H9 (cell line): ENCODE measurements around the gene CDK2. TPM values are rescaled to one million over a fixed set of nuclear protein-coding genes. Genes with fewer than 3 reads are reported as not detected.

Source experiments
- DNase-seq: peaks from one replicate; pipeline ENCODE4 v3.0.0-alpha.2; 2017
- H2AFZ ChIP-seq: one replicate; pipeline ENCODE4 v1.6.1; 2013; ENCODE audit warnings: mild to moderate bottlenecking, low read length, control low read depth, moderate library complexity
- H2AK5ac ChIP-seq: 2 replicates; pipeline ENCODE4 v1.6.1; 2013; ENCODE audit warnings: low read length, control low read depth, mixed read lengths; ENCODE audit not compliant: insufficient read length
- H2BK120ac ChIP-seq: one replicate; pipeline ENCODE4 v1.6.1; 2013; ENCODE audit warnings: low read depth, mild to moderate bottlenecking, low read length, control low read depth, inconsistent platforms; ENCODE audit not compliant: poor library complexity, severe bottlenecking
- H2BK12ac ChIP-seq: 2 replicates; pipeline ENCODE4 v1.6.1; 2013; ENCODE audit warnings: low read length, control low read depth, mixed read lengths, low read depth; ENCODE audit not compliant: insufficient read length
- H2BK15ac ChIP-seq: 2 replicates; pipeline ENCODE4 v1.6.1; 2013; ENCODE audit warnings: low read depth, low read length, control low read depth
- H2BK20ac ChIP-seq: one replicate; pipeline ENCODE4 v1.6.1; 2013; ENCODE audit warnings: low read depth, mild to moderate bottlenecking, low read length, control low read depth, inconsistent platforms; ENCODE audit not compliant: poor library complexity, severe bottlenecking
- H2BK5ac ChIP-seq: 2 replicates; pipeline ENCODE4 v1.6.1; 2013; ENCODE audit warnings: low read length, control low read depth, mixed read lengths; ENCODE audit not compliant: insufficient read length
- H3K14ac ChIP-seq: 2 replicates; pipeline ENCODE4 v1.6.1; 2013; ENCODE audit warnings: low read length, control low read depth; ENCODE audit not compliant: insufficient read depth
- H3K18ac ChIP-seq: 2 replicates; pipeline ENCODE4 v1.6.1; 2013; ENCODE audit warnings: low read depth, mild to moderate bottlenecking, mixed read lengths, low read length, control low read depth; ENCODE audit not compliant: insufficient read length
- H3K23ac ChIP-seq: 2 replicates; pipeline ENCODE4 v1.6.1; 2013; ENCODE audit warnings: low read length, control low read depth, mixed read lengths, low read depth; ENCODE audit not compliant: insufficient read length
- H3K23me2 ChIP-seq: 2 replicates; pipeline ENCODE4 v1.6.1; 2013; ENCODE audit warnings: low read depth, mild to moderate bottlenecking, mixed read lengths, low read length, control low read depth; ENCODE audit not compliant: insufficient read length, poor library complexity, severe bottlenecking
- H3K27ac ChIP-seq: 2 replicates; pipeline ENCODE4 v1.5.1; 2013; ENCODE audit warnings: low read length, control low read depth, mixed read lengths, low read depth; ENCODE audit not compliant: insufficient read length
- H3K27me3 ChIP-seq: 2 replicates; pipeline ENCODE4 v1.6.1; 2013; ENCODE audit warnings: low read length, control low read depth, inconsistent platforms; ENCODE audit not compliant: insufficient read depth
- H3K4ac ChIP-seq: 2 replicates; pipeline ENCODE4 v1.6.1; 2013; ENCODE audit warnings: low read depth, mild to moderate bottlenecking, control low read depth, inconsistent platforms, low read length, moderate library complexity
- H3K4me1 ChIP-seq: 2 replicates; pipeline ENCODE4 v1.6.1; 2013; ENCODE audit warnings: low read length, control low read depth, inconsistent platforms; ENCODE audit not compliant: insufficient read depth
- H3K4me2 ChIP-seq: 2 replicates; pipeline ENCODE4 v1.6.1; 2013; ENCODE audit warnings: low read length, control low read depth, mixed read lengths; ENCODE audit not compliant: insufficient read length, insufficient read depth
- H3K56ac ChIP-seq: 2 replicates; pipeline ENCODE4 v1.6.1; 2013; ENCODE audit warnings: low read depth, mild to moderate bottlenecking, mixed read lengths, low read length, control low read depth; ENCODE audit not compliant: insufficient read length
- H3K79me1 ChIP-seq: 2 replicates; pipeline ENCODE4 v1.6.1; 2013; ENCODE audit warnings: low read depth, mild to moderate bottlenecking, moderate library complexity, low read length, control low read depth, inconsistent platforms; ENCODE audit not compliant: insufficient read depth, poor library complexity, severe bottlenecking
- H3K79me2 ChIP-seq: 2 replicates; pipeline ENCODE4 v1.6.1; 2013; ENCODE audit warnings: low read length, control low read depth, inconsistent platforms; ENCODE audit not compliant: insufficient read depth
- H3K9ac ChIP-seq: 2 replicates; pipeline ENCODE4 v1.6.1; 2013; ENCODE audit warnings: low read length, control low read depth, mixed read lengths; ENCODE audit not compliant: insufficient read length; ENCODE audit errors: extremely low read depth
- H3K9me3 ChIP-seq: one replicate; pipeline ENCODE4 v1.6.1; 2013; ENCODE audit warnings: low read depth, low read length, inconsistent platforms; ENCODE audit not compliant: control insufficient read depth
- H3T11ph ChIP-seq: one replicate; pipeline ENCODE4 v1.6.1; 2013; ENCODE audit warnings: mild to moderate bottlenecking, low read length, control low read depth, inconsistent platforms
- H4K20me1 ChIP-seq: one replicate; pipeline ENCODE4 v1.6.1; 2013; ENCODE audit not compliant: control insufficient read depth, insufficient read length, insufficient read depth
- H4K5ac ChIP-seq: 2 replicates; pipeline ENCODE4 v1.6.1; 2013; ENCODE audit warnings: low read depth, mild to moderate bottlenecking, mixed read lengths, low read length, control low read depth; ENCODE audit not compliant: insufficient read length
- H4K8ac ChIP-seq: replicated peaks from 2 replicates; pipeline ENCODE4 v1.6.1; 2013; ENCODE audit warnings: low read length, control low read depth, mixed read lengths, low read depth; ENCODE audit not compliant: insufficient read length
- H4K91ac ChIP-seq: 2 replicates; pipeline ENCODE4 v1.6.1; 2013; ENCODE audit warnings: low read depth, mild to moderate bottlenecking, moderate library complexity, mixed read lengths, low read length, control low read depth; ENCODE audit not compliant: insufficient read length
- H3K27ac Mint-ChIP-seq, 3 experiments: 2 replicates in 2 of 3; 3 replicates in 1 of 3; pipeline ENCODE4 v1.8.0; 2020 to 2021; ENCODE audit warnings: mixed read lengths in 3 of 3, mild to moderate bottlenecking in 1 of 3, moderate library complexity in 1 of 3
- H3K27me3 Mint-ChIP-seq: 2 replicates; pipeline ENCODE4 v1.8.0; 2021; ENCODE audit warnings: low read depth, mild to moderate bottlenecking, moderate library complexity, mixed read lengths
- H3K36me3 Mint-ChIP-seq, 3 experiments: 2 replicates in 2 of 3; 3 replicates in 1 of 3; pipeline ENCODE4 v1.8.0; 2020 to 2021; ENCODE audit warnings: low read depth in 3 of 3, mixed read lengths in 3 of 3; ENCODE audit not compliant: insufficient read depth in 1 of 3
- H3K4me1 Mint-ChIP-seq, 2 experiments: 2 replicates each; pipeline ENCODE4 v1.8.0; 2020; ENCODE audit warnings: mixed read lengths in 2 of 2
- H3K4me3 Mint-ChIP-seq, 2 experiments: 2 replicates in 1 of 2; 3 replicates in 1 of 2; pipeline ENCODE4 v1.8.0; 2020 to 2021; ENCODE audit warnings: mild to moderate bottlenecking in 2 of 2, mixed read lengths in 2 of 2, moderate library complexity in 1 of 2
- H3K9me3 Mint-ChIP-seq, 2 experiments: 2 replicates in 1 of 2; 3 replicates in 1 of 2; pipeline ENCODE4 v1.8.0; 2020; ENCODE audit warnings: mild to moderate bottlenecking in 2 of 2, mixed read lengths in 2 of 2, moderate library complexity in 1 of 2
- WGBS: extraction: QIAGEN DNeasy Blood & Tissue Kit; methylation state at CpG from one replicate; pipeline ENCODE4 v1.1.7; 2013; ENCODE audit warnings: missing lambda C conversion rate, low lambda C conversion rate, mixed read lengths; ENCODE audit not compliant: insufficient read length; ENCODE audit errors: extremely low coverage; 5-methylcytosine and 5-hydroxymethylcytosine counted together
- total RNA-seq: library from RNA; stranded (reverse); gene quantifications from 2 replicates; pipeline ENCODE4 v1.2.1, GENCODE V29; 2021
- TF ChIP-seq, protein P1 (sequence below): fragments of 200-600 bp; sonication (generic); conservative IDR thresholded peaks from 3 replicates; pipeline ENCODE4 v1.8.0; 2021; ENCODE audit warnings: antibody characterized with exemption, mild to moderate bottlenecking

Gene CDK2
- total RNA-seq, 1 experiment from 2014 or later, result 60.8 TPM

- H3K4me3 Mint-ChIP-seq, result no peak overlapping the region
- Histone ChIP-seq H4K5ac (no peak overlapping the region), H3K14ac (no peak overlapping the region), H2BK120ac (no peak overlapping the region), H3T11ph (no peak overlapping the region), H2BK5ac (no peak overlapping the region), H3K4me1 (peaks cover 3% of the 10 kb centered on the region; the same call in 1 of the 2 replicates), H2AK5ac (no peak overlapping the region), H4K20me1 (no peaks in the 10 kb centered on the region), H4K91ac (no peak overlapping the region), H3K27me3 (no peaks in the 10 kb centered on the region), H4K8ac (no peak overlapping the region), H3K23me2 (peaks cover 18% of the 10 kb centered on the region), H3K9me3 (no peaks in the 10 kb centered on the region), H2BK12ac (no peak overlapping the region), H3K79me1 (no peaks in the 10 kb centered on the region), H2AFZ (no peak overlapping the region), H3K23ac (no peak overlapping the region), H3K4me2 (no peak overlapping the region), H3K56ac (no peak overlapping the region), H2BK15ac (no peak overlapping the region), H3K4ac (no peak overlapping the region), H3K79me2 (no peaks in the 10 kb centered on the region; the same call in 1 of the 2 replicates), H3K18ac (no peak overlapping the region), H3K9ac (no peak overlapping the region), H2BK20ac (no peak overlapping the region), H3K27ac (no peak overlapping the region)
- H3K36me3 Mint-ChIP-seq, result peaks cover 14 to 38% (median 38%) of the 10 kb centered on the region in 3 experiments; a peak in 6 of 7 replicates
- H3K27me3 Mint-ChIP-seq, result no peaks in the 10 kb centered on the region
- TF ChIP-seq, protein P1, sequence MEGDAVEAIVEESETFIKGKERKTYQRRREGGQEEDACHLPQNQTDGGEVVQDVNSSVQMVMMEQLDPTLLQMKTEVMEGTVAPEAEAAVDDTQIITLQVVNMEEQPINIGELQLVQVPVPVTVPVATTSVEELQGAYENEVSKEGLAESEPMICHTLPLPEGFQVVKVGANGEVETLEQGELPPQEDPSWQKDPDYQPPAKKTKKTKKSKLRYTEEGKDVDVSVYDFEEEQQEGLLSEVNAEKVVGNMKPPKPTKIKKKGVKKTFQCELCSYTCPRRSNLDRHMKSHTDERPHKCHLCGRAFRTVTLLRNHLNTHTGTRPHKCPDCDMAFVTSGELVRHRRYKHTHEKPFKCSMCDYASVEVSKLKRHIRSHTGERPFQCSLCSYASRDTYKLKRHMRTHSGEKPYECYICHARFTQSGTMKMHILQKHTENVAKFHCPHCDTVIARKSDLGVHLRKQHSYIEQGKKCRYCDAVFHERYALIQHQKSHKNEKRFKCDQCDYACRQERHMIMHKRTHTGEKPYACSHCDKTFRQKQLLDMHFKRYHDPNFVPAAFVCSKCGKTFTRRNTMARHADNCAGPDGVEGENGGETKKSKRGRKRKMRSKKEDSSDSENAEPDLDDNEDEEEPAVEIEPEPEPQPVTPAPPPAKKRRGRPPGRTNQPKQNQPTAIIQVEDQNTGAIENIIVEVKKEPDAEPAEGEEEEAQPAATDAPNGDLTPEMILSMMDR, result no peak
- DNase-seq, result no peak
- no peak overlapping the region for H3K27ac Mint-ChIP-seq
- peaks cover 25% of the 10 kb centered on the region in 2 experiments for H3K4me1 Mint-ChIP-seq
- no CpG with 5 or more reads among the region's 4 CpGs for WGBS
- no peaks in the 10 kb centered on the region for H3K9me3 Mint-ChIP-seq
These were observed 2.7 kb downstream of the CDK2 start for GRCh38 chr12:55969356-55969755.
